H1 (cell line): Measurements from ENCODE around the gene ARF6. TPM values are rescaled to one million over a fixed set of nuclear protein-coding genes. Genes with fewer than 3 reads are reported as not detected.
A peak's percentile ranks its signal among the peaks of the same experiment; 100 is the strongest.

Experiments
- CTCF ChIA-PET: fragments of 300-600 bp; sonication (Branson Sonifier 250); formaldehyde crosslinking; loops from one replicate; lab custom pipeline; 2021; ENCODE audit not compliant: partially characterized antibody; lab: Charles Lee
- POLR2A ChIA-PET: fragments of 300-600 bp; sonication (Branson Sonifier 250); formaldehyde crosslinking; loops from one replicate; lab custom pipeline; 2021; ENCODE audit warnings: inconsistent platforms; ENCODE audit not compliant: partially characterized antibody; lab: Charles Lee
- DNase-seq, 2 experiments: peaks; one replicate each; pipeline versions ENCODE4 v3.0.0 to v3.0.0-alpha.2; 2010 to 2022; ENCODE audit warnings: low spot score in 2 of 2, low read depth in 1 of 2, mixed read lengths in 1 of 2
- FAIRE-seq: peaks from 2 replicates; lab custom pipeline; 2011; peaks lifted over from hg19 to GRCh38; lab: Jason Lieb, UNC
- H2AFZ ChIP-seq: 2 replicates; pipeline ENCODE4 v1.8.1; 2012; ENCODE audit warnings: low read length, inconsistent platforms
- H2AK5ac ChIP-seq: 2 replicates; pipeline ENCODE4 v1.6.1; 2013; ENCODE audit warnings: low read depth, low read length
- H2BK120ac ChIP-seq: replicated peaks from 2 replicates; pipeline ENCODE3; 2013; ENCODE audit warnings: low read depth, low read length, inconsistent platforms
- H2BK12ac ChIP-seq: 2 replicates; pipeline ENCODE4 v1.6.1; 2013; ENCODE audit warnings: low read depth, low read length
- H2BK15ac ChIP-seq: 2 replicates; pipeline ENCODE4 v1.6.1; 2013; ENCODE audit warnings: low read length
- H2BK20ac ChIP-seq: 2 replicates; pipeline ENCODE4 v1.6.1; 2013; ENCODE audit warnings: low read length
- H2BK5ac ChIP-seq: 2 replicates; pipeline ENCODE4 v1.6.1; 2013; ENCODE audit warnings: low read depth, low read length
- H3K14ac ChIP-seq: 2 replicates; pipeline ENCODE4 v1.6.1; 2013; ENCODE audit warnings: inconsistent platforms; ENCODE audit not compliant: insufficient read length
- H3K18ac ChIP-seq: 2 replicates; pipeline ENCODE4 v1.6.1; 2013; ENCODE audit warnings: low read length; ENCODE audit errors: extremely low read depth
- H3K23ac ChIP-seq: 2 replicates; pipeline ENCODE4 v1.6.1; 2013; ENCODE audit warnings: inconsistent platforms; ENCODE audit not compliant: insufficient read length
- H3K23me2 ChIP-seq: 2 replicates; pipeline ENCODE4 v1.6.1; 2013; ENCODE audit warnings: low read depth, low read length
- H3K27ac ChIP-seq: 2 replicates; pipeline ENCODE4 v1.6.1; 2011; ENCODE audit warnings: low read depth, low read length, inconsistent platforms
- H3K27me3 ChIP-seq, 4 experiments: replicated peaks in 1 of 4; 1 replicate in 1 of 4; 2 replicates in 3 of 4; pipeline versions ENCODE4 v1.6.1 to v1.8.1; 2011 to 2013; ENCODE audit warnings: low read length in 3 of 4, mild to moderate bottlenecking in 3 of 4, inconsistent platforms in 2 of 4, mixed read lengths in 2 of 4, moderate library complexity in 1 of 4; ENCODE audit not compliant: control insufficient read depth in 3 of 4, insufficient read depth in 3 of 4; ENCODE audit errors: extremely low read depth in 1 of 4
- H3K36me3 ChIP-seq, 4 experiments: 2 replicates each; pipeline versions ENCODE4 v1.6.1 to v1.8.1; 2011 to 2013; ENCODE audit warnings: mild to moderate bottlenecking in 4 of 4, low read length in 3 of 4, moderate library complexity in 2 of 4, control low read depth in 1 of 4, inconsistent platforms in 1 of 4; ENCODE audit not compliant: insufficient read depth in 4 of 4, control insufficient read depth in 2 of 4
- H3K4ac ChIP-seq: replicated peaks from 2 replicates; pipeline ENCODE3; 2013; ENCODE audit warnings: low read length, low read depth, mixed read lengths, inconsistent platforms; ENCODE audit not compliant: insufficient read length
- H3K4me1 ChIP-seq, 4 experiments: replicated peaks in 1 of 4; 1 replicate in 1 of 4; 2 replicates in 3 of 4; pipeline versions ENCODE4 v1.6.1 to v1.8.1; 2011 to 2013; ENCODE audit warnings: low read length in 3 of 4, inconsistent platforms in 2 of 4, mixed read lengths in 1 of 4; ENCODE audit not compliant: insufficient read depth in 4 of 4, control insufficient read depth in 3 of 4
- H3K4me2 ChIP-seq, 2 experiments: 2 replicates each; pipeline versions ENCODE4 v1.6.1 to v1.8.1; 2011 to 2013; ENCODE audit warnings: low read depth in 2 of 2, low read length in 2 of 2, control low read depth in 1 of 2, inconsistent platforms in 1 of 2, mild to moderate bottlenecking in 1 of 2; ENCODE audit not compliant: insufficient read depth in 1 of 2
- H3K4me3 ChIP-seq, 4 experiments: fragments of 200-600, 300-600 bp in 1 of 4; sonication (generic), shearing (Covaris generic), sonication (Bioruptor Twin) in 1 of 4; 2 replicates each; pipeline versions ENCODE4 v1.5.1 to v1.8.1; 2011 to 2016; ENCODE audit warnings: low read length in 4 of 4, low read depth in 3 of 4, control low read depth in 2 of 4, inconsistent platforms in 2 of 4, mild to moderate bottlenecking in 2 of 4, mixed read lengths in 1 of 4, moderate library complexity in 1 of 4; ENCODE audit not compliant: insufficient read depth in 2 of 4; ENCODE audit errors: extremely low read depth in 1 of 4
- H3K56ac ChIP-seq: replicated peaks from 2 replicates; pipeline ENCODE3; 2013; ENCODE audit warnings: low read depth, mild to moderate bottlenecking, mixed read lengths, low read length, inconsistent platforms; ENCODE audit not compliant: insufficient read length
- H3K79me1 ChIP-seq: 2 replicates; pipeline ENCODE4 v1.6.1; 2013; ENCODE audit warnings: low read depth, low read length, control low read depth
- H3K79me2 ChIP-seq, 2 experiments: 2 replicates each; pipeline versions ENCODE4 v1.6.1 to v1.8.1; 2012 to 2013; ENCODE audit warnings: low read length in 2 of 2, mild to moderate bottlenecking in 2 of 2, inconsistent platforms in 1 of 2; ENCODE audit not compliant: insufficient read depth in 2 of 2, control insufficient read depth in 1 of 2
- H3K9ac ChIP-seq, 4 experiments: replicated peaks in 1 of 4; 1 replicate in 1 of 4; 2 replicates in 3 of 4; pipeline versions ENCODE4 v1.6.1 to v1.8.1; 2011 to 2013; ENCODE audit warnings: low read depth in 3 of 4, low read length in 3 of 4, control low read depth in 2 of 4, mild to moderate bottlenecking in 2 of 4, moderate library complexity in 2 of 4, inconsistent platforms in 1 of 4; ENCODE audit errors: extremely low read depth in 1 of 4
- H3K9me3 ChIP-seq, 2 experiments: 2 replicates each; pipeline versions ENCODE4 v1.6.1 to v1.8.1; 2012 to 2013; ENCODE audit warnings: mild to moderate bottlenecking in 2 of 2, moderate library complexity in 2 of 2, control low read depth in 1 of 2, inconsistent platforms in 1 of 2, low read depth in 1 of 2, low read length in 1 of 2, mixed read lengths in 1 of 2; ENCODE audit not compliant: insufficient read depth in 2 of 2
- H4K20me1 ChIP-seq, 2 experiments: replicated peaks in 1 of 2; 2 replicates each; pipeline versions ENCODE3 to v1.8.1; 2011 to 2013; ENCODE audit warnings: inconsistent platforms in 2 of 2, low read length in 2 of 2, mild to moderate bottlenecking in 1 of 2; ENCODE audit not compliant: insufficient read depth in 2 of 2, control insufficient read depth in 1 of 2
- H4K5ac ChIP-seq: 2 replicates; pipeline ENCODE4 v1.6.1; 2013; ENCODE audit warnings: low read length, low read depth, mixed read lengths, inconsistent platforms; ENCODE audit not compliant: insufficient read length
- H4K8ac ChIP-seq: 2 replicates; pipeline ENCODE4 v1.8.0; 2013; ENCODE audit warnings: mild to moderate bottlenecking, moderate library complexity, low read length, inconsistent platforms; ENCODE audit not compliant: insufficient read depth; ENCODE audit errors: extremely low read depth
- H4K91ac ChIP-seq: replicated peaks from 2 replicates; pipeline ENCODE3; 2013; ENCODE audit warnings: low read length, mixed read lengths, inconsistent platforms; ENCODE audit not compliant: insufficient read length
- EGR1 ChIP-seq: IDR thresholded peaks from 2 replicates; pipeline ENCODE4 v1.6.1; 2011; ENCODE audit warnings: low read depth, low read length, borderline replicate concordance
- HDAC6 ChIP-seq: IDR thresholded peaks from one replicate; pipeline ENCODE4 v1.7.1; 2012; ENCODE audit warnings: low read depth, mild to moderate bottlenecking, inconsistent platforms, low read length, moderate library complexity
- JUND ChIP-seq: IDR thresholded peaks from 2 replicates; pipeline ENCODE4 v1.6.1; 2011; ENCODE audit warnings: mild to moderate bottlenecking, improper control_type of control experiment, low read length
- SIN3A ChIP-seq, 2 experiments: IDR thresholded peaks in 1 of 2; conservative IDR thresholded peaks in 1 of 2; 2 replicates each; pipeline ENCODE4 v1.6.1; 2011 to 2012; ENCODE audit warnings: low read length in 2 of 2, improper control_type of control experiment in 1 of 2, low read depth in 1 of 2, mild to moderate bottlenecking in 1 of 2
- SIX5 ChIP-seq: IDR thresholded peaks from 2 replicates; pipeline ENCODE4 v1.6.1; 2011; ENCODE audit warnings: mild to moderate bottlenecking, low read depth, low read length
- SUZ12 ChIP-seq: fragments of 200-600 bp; sonication (generic); IDR thresholded peaks from 2 replicates; pipeline ENCODE4 v1.6.1; 2012; ENCODE audit warnings: mild to moderate bottlenecking, inconsistent platforms, low read length, moderate library complexity, mixed read lengths
- TCF12 ChIP-seq: IDR thresholded peaks from 2 replicates; pipeline ENCODE4 v1.6.1; 2011; ENCODE audit warnings: low read depth, mild to moderate bottlenecking, low read length
- WGBS, 2 experiments: shearing (Covaris generic) in 1 of 2; methylation state at CpG; one replicate each; pipeline versions ENCODE4 v1.1.6 to v1.1.7; 2013 to 2015; ENCODE audit warnings: low lambda C conversion rate in 2 of 2, mixed read lengths in 2 of 2, inconsistent platforms in 1 of 2, low coverage in 1 of 2, missing lambda C conversion rate in 1 of 2; ENCODE audit not compliant: insufficient replicate concordance in 2 of 2, insufficient coverage in 1 of 2, insufficient read length in 1 of 2; ENCODE audit errors: extremely low coverage in 1 of 2, missing lambda C conversion rate in 1 of 2; 5-methylcytosine and 5-hydroxymethylcytosine counted together
- polyA plus RNA-seq, 7 experiments: library from polyadenylated mRNA; depleted of rRNA in 3 of 7; stranded (reverse) in 5 of 7; unstranded in 2 of 7; fragments of >200 nt in 5 of 7; fragments of 200-250 nt in 2 of 7; gene quantifications; 1 replicate in 5 of 7; 2 replicates in 1 of 7; 4 replicates in 1 of 7; pipeline versions ENCODE4 v1.2.1 to v1.2.3, GENCODE V29; 2011 to 2013; ENCODE audit warnings: missing spikeins in 2 of 7, mixed read lengths in 2 of 7
- total RNA-seq: library from RNA; stranded (reverse); fragmentation: NEBNext Ultra II Directional; extraction: Animal tissue kit (Norgen Biotek cat#: 25700); gene quantifications from 2 replicates; pipeline ENCODE4 v1.2.1, GENCODE V29; 2021
- TF ChIP-seq, protein P1 (sequence below), 3 experiments: IDR thresholded peaks; 1 replicate in 2 of 3; 2 replicates in 1 of 3; pipeline versions ENCODE4 v1.5.1 to v1.6.1; 2011; ENCODE audit warnings: low read length in 3 of 3, mild to moderate bottlenecking in 3 of 3, inconsistent platforms in 2 of 3, low read depth in 1 of 3, moderate library complexity in 1 of 3; ENCODE audit not compliant: insufficient read depth in 1 of 3; ENCODE audit errors: control extremely low read depth in 1 of 3

Gene ARF6
- total and polyA plus RNA-seq, 2 of the 8 experiments (the other 6 are each of a cell fraction or from before 2014, with no cell fraction given): 17.2 to 56.7 TPM

DNA sequence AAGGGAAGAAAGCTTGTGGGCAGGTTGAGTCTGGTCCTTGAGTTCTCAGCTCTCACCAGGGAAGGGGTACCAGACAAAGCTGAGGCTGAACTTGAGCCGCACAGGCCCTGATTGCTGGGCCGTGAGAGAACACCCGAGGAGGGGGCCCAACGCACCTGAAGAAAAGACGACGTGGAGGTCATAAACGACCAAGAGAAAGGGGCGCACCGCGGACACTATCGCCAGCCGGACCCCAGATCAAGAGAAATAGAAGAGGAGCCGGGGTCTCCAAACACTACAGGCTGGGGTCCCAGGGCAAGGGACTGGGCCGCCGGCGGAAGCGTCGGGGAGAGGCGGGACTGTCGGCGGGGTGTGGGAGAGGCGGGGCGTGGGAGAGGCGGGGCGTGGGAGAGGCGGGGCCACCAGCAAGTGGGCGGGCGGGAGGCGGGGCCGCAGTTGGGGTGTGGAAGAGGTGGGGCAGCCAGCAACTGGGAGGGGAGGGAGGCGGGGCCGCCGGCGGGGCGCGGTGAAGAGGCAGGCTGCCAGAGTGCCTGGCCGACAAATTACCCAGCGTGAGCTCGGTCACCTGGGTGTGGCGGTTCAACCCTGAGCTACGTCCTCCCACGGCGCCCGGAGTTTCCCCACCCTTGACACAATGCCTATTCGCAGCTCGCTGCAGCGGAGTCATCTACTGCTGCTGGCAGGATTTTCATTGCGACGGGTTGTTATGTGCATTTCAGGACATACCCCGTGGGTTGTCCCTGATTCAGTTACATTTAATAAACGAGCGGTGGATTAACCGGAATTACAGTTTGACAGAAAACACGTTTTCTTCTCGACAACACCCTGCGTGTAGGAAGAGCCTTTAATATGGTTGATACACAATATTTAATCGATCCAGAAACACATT is 24.8 kb upstream of the ARF6 start:
- Histone ChIP-seq H4K8ac (peak overlapping the region; percentile 86; the same call in 1 of the 2 replicates), H2BK12ac (no peak overlapping the region), H3K4me1 (peaks cover 0 to 3% (median 0%) of the 10 kb centered on the region in 4 experiments; a peak in 2 of 7 replicates), H2AFZ (peak overlapping the region; percentile 54), H3K18ac (peak overlapping the region; percentile 65), H2BK5ac (peak overlapping the region; percentile 90; the same call in 1 of the 2 replicates), H3K9ac (peak overlapping the region in 3 of 4 experiments; percentile 52 to 65 (median 64); a peak in 5 of 7 replicates), H3K23ac (no peak overlapping the region), H4K91ac (no peak overlapping the region), H3K36me3 (no peaks in the 10 kb centered on the region), H3K9me3 (no peaks in the 10 kb centered on the region), H3K79me2 (no peaks in the 10 kb centered on the region), H3K4me3 (peak overlapping the region; percentile 61 to 70 (median 66)), H2BK15ac (no peak overlapping the region), H2AK5ac (no peak overlapping the region), H3K27me3 (no peaks in the 10 kb centered on the region), H3K79me1 (no peaks in the 10 kb centered on the region), H3K27ac (peak overlapping the region; percentile 37; the same call in 1 of the 2 replicates), H3K4ac (no peak overlapping the region), H2BK20ac (peak overlapping the region; percentile 21; the same call in 1 of the 2 replicates), H2BK120ac (peak overlapping the region; percentile 43), H3K14ac (no peak overlapping the region), H4K20me1 (no peaks in the 10 kb centered on the region), H3K56ac (no peak overlapping the region), H3K4me2 (peak overlapping the region; percentile 74 to 90), H3K23me2 (peaks cover 3% of the 10 kb centered on the region; the same call in 1 of the 2 replicates), H4K5ac (peak overlapping the region; percentile 59)
- 8% methylated on average over 33 of the region's 57 CpGs; no CpG with 5 or more reads in 1 of the 2 experiments for WGBS, 2 experiments
- no peak for FAIRE-seq
- POLR2A ChIA-PET: interaction anchor here (0.7 to 1.9 kb wide), 7 partner anchors 10 to 281 kb away, joined by 3 to 8 read pairs (median 4); partner anchors contain the start of gene ARF6
- CTCF ChIA-PET: interaction anchor here (0.7 to 4.4 kb wide), 8 partner anchors 8 to 236 kb away, joined by 3 to 27 read pairs (median 3); partner anchors contain the start of gene NEMF
- peak; percentile 83 to 91 for DNase-seq
- no peak for TF ChIP-seq JUND
- peak; percentile 44 to 54; a peak in 2 of 4 replicates for TF ChIP-seq SIN3A (conservative IDR thresholded peaks at IDR 0.05 in 1 of 2, IDR thresholded peaks at IDR 0.05 in 1 of 2; ENCODE audit: low read depth in 1 of 2, low read length in 2 of 2)
- TF ChIP-seq, protein P1, sequence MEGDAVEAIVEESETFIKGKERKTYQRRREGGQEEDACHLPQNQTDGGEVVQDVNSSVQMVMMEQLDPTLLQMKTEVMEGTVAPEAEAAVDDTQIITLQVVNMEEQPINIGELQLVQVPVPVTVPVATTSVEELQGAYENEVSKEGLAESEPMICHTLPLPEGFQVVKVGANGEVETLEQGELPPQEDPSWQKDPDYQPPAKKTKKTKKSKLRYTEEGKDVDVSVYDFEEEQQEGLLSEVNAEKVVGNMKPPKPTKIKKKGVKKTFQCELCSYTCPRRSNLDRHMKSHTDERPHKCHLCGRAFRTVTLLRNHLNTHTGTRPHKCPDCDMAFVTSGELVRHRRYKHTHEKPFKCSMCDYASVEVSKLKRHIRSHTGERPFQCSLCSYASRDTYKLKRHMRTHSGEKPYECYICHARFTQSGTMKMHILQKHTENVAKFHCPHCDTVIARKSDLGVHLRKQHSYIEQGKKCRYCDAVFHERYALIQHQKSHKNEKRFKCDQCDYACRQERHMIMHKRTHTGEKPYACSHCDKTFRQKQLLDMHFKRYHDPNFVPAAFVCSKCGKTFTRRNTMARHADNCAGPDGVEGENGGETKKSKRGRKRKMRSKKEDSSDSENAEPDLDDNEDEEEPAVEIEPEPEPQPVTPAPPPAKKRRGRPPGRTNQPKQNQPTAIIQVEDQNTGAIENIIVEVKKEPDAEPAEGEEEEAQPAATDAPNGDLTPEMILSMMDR (IDR thresholded peaks at IDR 0.05; ENCODE audit: control extremely low read depth in 1 of 3, insufficient read depth in 1 of 3, low read depth in 1 of 3, low read length in 3 of 3): no peak
- no peak for TF ChIP-seq EGR1
- no peak for TF ChIP-seq HDAC6
- no peak for TF ChIP-seq SIX5
- no peak for TF ChIP-seq TCF12
- TF ChIP-seq SUZ12: no peak
